K562 (cell line): ENCODE data around the gene GRM3. TPM values are rescaled to one million over a fixed set of nuclear protein-coding genes. Genes with fewer than 3 reads are reported as not detected.

Experiments
- ATAC-seq: fragments of 200-7000 bp; cut with Tn5 transposase; 3 replicates; pipeline ENCODE4 v1.9.1; 2020; ENCODE audit warnings: moderate library complexity
- BruUV-seq: library from RNA; stranded (reverse); fragments of 400-500 nt; replicated peaks from 2 replicates; lab custom pipeline; 2021; lab: Mats Ljungman, UMichigan
- CTCF ChIA-PET: fragments of 300-600 bp; formaldehyde crosslinking; extraction: SDS; loops from one replicate; lab custom pipeline; 2021; ENCODE audit warnings: low intra/inter-chr PET ratio; lab: Yijun Ruan, JAX
- POLR2A ChIA-PET: fragments of 300-600, 350-650 bp; sonication (Branson Sonifier 250); formaldehyde crosslinking; extraction: SDS; loops from one replicate; lab custom pipeline; 2021; ENCODE audit warnings: antibody characterized with exemption, inconsistent platforms; lab: Yijun Ruan, JAX
- DNase-seq, 4 experiments: peaks; one replicate each; pipeline versions ENCODE4 v3.0.0 to v3.0.0-alpha.2; 2011 to 2018; ENCODE audit warnings: low spot score in 3 of 4, mixed read lengths in 3 of 4; ENCODE audit errors: extremely low read depth in 1 of 4
- FAIRE-seq: peaks from 2 replicates; lab custom pipeline; 2011; peaks lifted over from hg19 to GRCh38; lab: Jason Lieb, UNC
- H2AFZ ChIP-seq: 2 replicates; pipeline ENCODE4 v1.6.0; 2011; ENCODE audit warnings: low read depth, low read length, control low read depth, inconsistent platforms
- H3K27ac ChIP-seq: fragments of 200-600 bp; 3 replicates; pipeline ENCODE4 v1.8.0; 2011; ENCODE audit warnings: low read depth, mild to moderate bottlenecking, control low read depth, inconsistent platforms, low read length, moderate library complexity, mixed read lengths; ENCODE audit errors: extremely low read depth
- H3K27me3 ChIP-seq, 2 experiments: fragments of 300-600 bp in 1 of 2; 2 replicates in 1 of 2; 3 replicates in 1 of 2; pipeline versions ENCODE4 v1.6.0 to v1.8.0; 2011; ENCODE audit warnings: inconsistent platforms in 2 of 2, low read length in 2 of 2, mild to moderate bottlenecking in 1 of 2, mixed read lengths in 1 of 2, moderate library complexity in 1 of 2; ENCODE audit not compliant: control insufficient read depth in 2 of 2, insufficient read depth in 2 of 2
- H3K36me3 ChIP-seq: fragments of 300-600 bp; 3 replicates; pipeline ENCODE4 v1.8.0; 2011; ENCODE audit warnings: mild to moderate bottlenecking, low read length, inconsistent platforms; ENCODE audit not compliant: control insufficient read depth, insufficient read depth
- H3K4me1 ChIP-seq, 2 experiments: fragments of 200-600 bp in 1 of 2; replicated peaks in 1 of 2; 2 replicates in 1 of 2; 3 replicates in 1 of 2; pipeline versions ENCODE4 v1.5.1 to v1.8.0; 2011; ENCODE audit warnings: inconsistent platforms in 2 of 2, low read length in 2 of 2, mild to moderate bottlenecking in 1 of 2, mixed read lengths in 1 of 2, moderate library complexity in 1 of 2; ENCODE audit not compliant: control insufficient read depth in 2 of 2, insufficient read depth in 2 of 2
- H3K4me2 ChIP-seq: 2 replicates; pipeline ENCODE4 v1.6.1; 2011; ENCODE audit warnings: low read length, control low read depth, inconsistent platforms, mixed read lengths; ENCODE audit not compliant: insufficient read depth
- H3K4me3 ChIP-seq: fragments of 200-600 bp; sonication (generic), shearing (Covaris generic); 2 replicates; pipeline ENCODE4 v1.5.1; 2016; ENCODE audit warnings: control low read depth, inconsistent platforms
- H3K79me2 ChIP-seq: fragments of 200-600 bp; 3 replicates; pipeline ENCODE4 v1.8.0; 2011; ENCODE audit warnings: low read length, inconsistent platforms; ENCODE audit not compliant: control insufficient read depth, insufficient read depth
- H3K9ac ChIP-seq, 2 experiments: 2 replicates each; pipeline versions ENCODE4 v1.6.0 to v1.6.1; 2011; ENCODE audit warnings: low read depth in 2 of 2, low read length in 2 of 2, control low read depth in 1 of 2, inconsistent platforms in 1 of 2, mild to moderate bottlenecking in 1 of 2, mixed read lengths in 1 of 2; ENCODE audit not compliant: insufficient read depth in 1 of 2
- H3K9me1 ChIP-seq: one replicate; pipeline ENCODE4 v1.6.0; 2011; ENCODE audit warnings: inconsistent platforms, mild to moderate bottlenecking, low read length, moderate library complexity; ENCODE audit not compliant: control insufficient read depth, insufficient read depth
- H3K9me3 ChIP-seq: replicated peaks from 2 replicates; pipeline ENCODE4 v1.5.1; 2011; ENCODE audit warnings: low read depth, low read length, inconsistent platforms; ENCODE audit not compliant: control insufficient read depth, insufficient read depth
- H4K20me1 ChIP-seq: replicated peaks from 2 replicates; pipeline ENCODE4 v1.6.1; 2011; ENCODE audit warnings: low read length, inconsistent platforms, mixed read lengths; ENCODE audit not compliant: control insufficient read depth, insufficient read depth
- CBFA2T3 ChIP-seq: fragments of 450-650 bp; IDR thresholded peaks from 2 replicates; pipeline ENCODE4 v1.6.1; 2017
- CBX1 ChIP-seq: sonication (generic); IDR thresholded peaks from 2 replicates; pipeline ENCODE4 v1.6.1; 2016; ENCODE audit warnings: antibody characterized with exemption, low read depth, mild to moderate bottlenecking
- CEBPG ChIP-seq, 3 experiments: fragments of 200-800 bp in 1 of 3; sonication (Bioruptor generic) in 1 of 3; sonication (generic) in 1 of 3; formaldehyde crosslinking in 1 of 3; IDR thresholded peaks in 2 of 3; conservative IDR thresholded peaks in 1 of 3; 2 replicates each; pipeline versions ENCODE4 v1.6.1 to v1.8.0; 2016 to 2022; ENCODE audit warnings: missing compliant biosample characterization in 2 of 3, missing genetic modification characterization in 2 of 3, mild to moderate bottlenecking in 1 of 3, missing genetic modification reagents in 1 of 3
- CHCHD3 ChIP-seq: fragments of 250-450 bp; sonication (Bioruptor Pico); IDR thresholded peaks from 2 replicates; pipeline ENCODE4 v2.1.2; 2022; ENCODE audit warnings: mild to moderate bottlenecking
- CSDE1 ChIP-seq, 2 experiments: fragments of 450-650 bp; IDR thresholded peaks; 2 replicates each; pipeline ENCODE4 v1.6.1; 2016; ENCODE audit warnings: mild to moderate bottlenecking in 1 of 2
- ETV6 ChIP-seq, 3 experiments: fragments of 150-350 bp in 1 of 3; sonication (generic) in 1 of 3; formaldehyde crosslinking in 1 of 3; IDR thresholded peaks; 2 replicates each; pipeline versions ENCODE4 v1.6.1 to v1.8.0; 2014 to 2022; ENCODE audit warnings: borderline replicate concordance in 2 of 3, low read depth in 2 of 3, antibody characterized with exemption in 1 of 3, low read length in 1 of 3, mild to moderate bottlenecking in 1 of 3, missing genetic modification reagents in 1 of 3
- HMG20B ChIP-seq: fragments of 250-450 bp; sonication (Bioruptor Pico); IDR thresholded peaks from 2 replicates; pipeline ENCODE4 v1.5.0; 2021; ENCODE audit warnings: mild to moderate bottlenecking
- ILF3 ChIP-seq: fragments of 450-650 bp; IDR thresholded peaks from 2 replicates; pipeline ENCODE4 v1.6.1; 2018; ENCODE audit warnings: antibody characterized with exemption, mild to moderate bottlenecking, moderate library complexity, borderline replicate concordance
- NR2C1 ChIP-seq, 2 experiments: fragments of 450-650 bp; IDR thresholded peaks; 2 replicates each; pipeline ENCODE4 v1.6.1; 2017; ENCODE audit warnings: mild to moderate bottlenecking in 2 of 2, antibody characterized with exemption in 1 of 2, inconsistent platforms in 1 of 2, missing compliant biosample characterization in 1 of 2, missing genetic modification characterization in 1 of 2
- SAP30 ChIP-seq: fragments of 200-600 bp; sonication (generic); IDR thresholded peaks from 2 replicates; pipeline ENCODE4 v1.6.1; 2012; ENCODE audit warnings: borderline replicate concordance, low read depth, mild to moderate bottlenecking, moderate library complexity, low read length, control low read depth, inconsistent platforms; ENCODE audit not compliant: insufficient read depth, poor library complexity, severe bottlenecking
- SREBF1 ChIP-seq: fragments of 150-350 bp; IDR thresholded peaks from 2 replicates; pipeline ENCODE4 v1.6.1; 2014; ENCODE audit warnings: antibody characterized with exemption, low read depth, low read length, borderline replicate concordance
- TCFL5 ChIP-seq: fragments of 250-450 bp; sonication (Bioruptor Pico); conservative IDR thresholded peaks from 2 replicates; pipeline ENCODE4 v1.6.1; 2021; ENCODE audit warnings: mild to moderate bottlenecking, moderate library complexity, matching md5 sums
- ZNF124 ChIP-seq: sonication (generic); formaldehyde crosslinking; IDR thresholded peaks from 2 replicates; pipeline ENCODE4 v1.8.1; 2022; ENCODE audit warnings: missing genetic modification reagents
- ZNF586 ChIP-seq: fragments of 450-650 bp; formaldehyde crosslinking; conservative IDR thresholded peaks from 2 replicates; pipeline ENCODE4 v1.4.0; 2020; ENCODE audit warnings: mild to moderate bottlenecking, moderate library complexity
- ZNF589 ChIP-seq: fragments of 200-800 bp; sonication (Bioruptor generic); IDR thresholded peaks from 2 replicates; pipeline ENCODE4 v1.6.1; 2016; ENCODE audit warnings: low read depth, missing genetic modification characterization, missing compliant biosample characterization
- ZSCAN32 ChIP-seq: fragments of 450-650 bp; formaldehyde crosslinking; IDR thresholded peaks from 2 replicates; pipeline ENCODE4 v1.4.0; 2020; ENCODE audit warnings: mild to moderate bottlenecking, moderate library complexity
- WGBS: fragments of 100-300 bp; shearing (Covaris generic); methylation state at CpG from one replicate; pipeline ENCODE4 v1.1.6; 2016; ENCODE audit warnings: low coverage, mixed read lengths; ENCODE audit not compliant: insufficient coverage; ENCODE audit errors: missing lambda C conversion rate; 5-methylcytosine and 5-hydroxymethylcytosine counted together
- in situ Hi-C: fragments of 300-500 bp; cut with MboI; formaldehyde crosslinking; loops from 4 replicates; pipeline ENCODE4 v1.15.0; 2018; ENCODE audit warnings: inconsistent platforms, mixed read lengths
- intact Hi-C: fragments of 100-400 bp; cut with micrococcal nuclease; formaldehyde crosslinking; loops from 2 replicates; pipeline ENCODE4 v1.14.2; 2022
- polyA plus RNA-seq, 8 experiments: library from polyadenylated mRNA; depleted of rRNA in 4 of 8; stranded (reverse) in 5 of 8; unstranded in 3 of 8; fragments of >200 nt; fragmentation: Nextera tagmentation in 2 of 8; fragmentation: Illumina TruSeq in 1 of 8; extraction: Ambion mirVana in 2 of 8; extraction: Trizol in 1 of 8; gene quantifications; 2 replicates each; pipeline versions ENCODE4 v1.2.1 to v1.2.3, GENCODE V29; 2011 to 2014; ENCODE audit warnings: inconsistent platforms in 1 of 8, missing spikeins in 1 of 8
- total RNA-seq, 7 experiments: library from RNA; depleted of rRNA in 6 of 7; stranded (reverse); fragments of >200 nt in 6 of 7; fragmentation: Illumina TruSeq in 2 of 7; extraction: Trizol in 2 of 7; gene quantifications; 2 replicates each; pipeline versions ENCODE4 v1.2.1 to v1.2.3, GENCODE V29; 2011 to 2021; ENCODE audit warnings: low replicate concordance in 1 of 7

The GRM3 gene
- total and polyA plus RNA-seq, 9 of the 15 experiments (the other 6 are each of a cell fraction or from before 2014, with no cell fraction given) = 0.03 to 0.08 (median 0.03) TPM; not detected in 6

GRCh38 chr7:86786376-86786775 lies 142.7 kb downstream of the GRM3 start (continued):
- TF ChIP-seq SAP30 = no peak

GRCh38 chr7:86788948-86789347 lies 145.2 kb downstream of the GRM3 start:
- POLR2A ChIA-PET = no interaction called here
- intact Hi-C loops (no loop called here), in situ Hi-C loops (no loop called here)
- peaks cover 0 to 5% of the 10 kb centered on the region in 2 experiments; a peak in 1 of 5 replicates for H3K4me1 ChIP-seq
- H3K4me2 ChIP-seq = no peak overlapping the region
- H3K27ac ChIP-seq = no peak overlapping the region
- no TSS peak for BruUV-seq
- no peak for ATAC-seq
- H4K20me1 ChIP-seq = no peaks in the 10 kb centered on the region
- H3K9me3 ChIP-seq = no peaks in the 10 kb centered on the region
- no peak for FAIRE-seq
- H2AFZ ChIP-seq = no peak overlapping the region
- TF ChIP-seq ZNF586 (CRISPR knock-in tag) = no peak
- TF ChIP-seq ZNF124 (CRISPR knock-in tag) = no peak
- no peak for TF ChIP-seq CBFA2T3
- TF ChIP-seq HMG20B (CRISPR knock-in tag) = no peak
- TF ChIP-seq CEBPG (CRISPR knock-in tag; IDR thresholded peaks at IDR 0.05) = no peak
- TF ChIP-seq CEBPG (tag; conservative IDR thresholded peaks at IDR 0.05 in 1 of 2, IDR thresholded peaks at IDR 0.05 in 1 of 2) = no peak
- no peak for TF ChIP-seq CHCHD3 (CRISPR knock-in tag)
- TF ChIP-seq TCFL5 (CRISPR knock-in tag) = no peak
- TF ChIP-seq SREBF1 = no peak
- TF ChIP-seq ZNF589 (CRISPR knock-in tag) = no peak
- TF ChIP-seq ETV6 (IDR thresholded peaks at IDR 0.05; ENCODE audit: borderline replicate concordance in 1 of 2, low read depth in 2 of 2, low read length in 1 of 2) = no peak
- no peak for TF ChIP-seq ETV6 (CRISPR knock-in tag; IDR thresholded peaks at IDR 0.05; ENCODE audit: borderline replicate concordance)
- no peak for TF ChIP-seq ILF3
- no peak for TF ChIP-seq ZSCAN32
- TF ChIP-seq CBX1 = no peak
- no peak for TF ChIP-seq NR2C1 (IDR thresholded peaks at IDR 0.05)
- no peak for TF ChIP-seq NR2C1 (tag; IDR thresholded peaks at IDR 0.05)
- TF ChIP-seq CSDE1 (IDR thresholded peaks at IDR 0.05) = no peak
- H3K9ac ChIP-seq = no peak overlapping the region
- peaks cover 0 to 10% of the 10 kb centered on the region in 2 experiments; a peak in 3 of 5 replicates for H3K27me3 ChIP-seq
- H3K79me2 ChIP-seq = no peaks in the 10 kb centered on the region
- DNase-seq = no peak
- H3K9me1 ChIP-seq = no peaks in the 10 kb centered on the region
- 0% methylated on average over 1 of the region's 1 CpG for WGBS
- CTCF ChIA-PET = no interaction called here
- H3K36me3 ChIP-seq = no peaks in the 10 kb centered on the region
- H3K4me3 ChIP-seq = no peak overlapping the region
